GM23338 (cell line): ENCODE data around the gene PACSIN1. TPM values are rescaled to one million over a fixed set of nuclear protein-coding genes. Genes with fewer than 3 reads are reported as not detected.

Source experiments
- ATAC-seq: fragments of 200-7000 bp; cut with Tn5 transposase; 3 replicates; pipeline ENCODE4 v1.9.1; 2020
- DNase-seq: peaks from one replicate; pipeline ENCODE4 v3.0.0-alpha.2; 2015; ENCODE audit warnings: low spot score
- H2AFZ ChIP-seq: fragments of 200-600 bp; sonication (generic); 2 replicates; pipeline ENCODE4 v1.8.0; 2016; ENCODE audit warnings: antibody characterized with exemption, mild to moderate bottlenecking, moderate library complexity
- H3F3A ChIP-seq: fragments of 200-600 bp; sonication (generic); replicated peaks from 2 replicates; pipeline ENCODE4 v1.8.0; 2017; ENCODE audit warnings: antibody characterized with exemption, mixed run types, low read depth
- H3K27ac ChIP-seq: fragments of 200-600 bp; sonication (generic); 2 replicates; pipeline ENCODE4 v1.6.1; 2016; ENCODE audit warnings: low read depth
- H3K27me3 ChIP-seq: fragments of 200-600 bp; sonication (generic); 2 replicates; pipeline ENCODE4 v1.8.0; 2016; ENCODE audit warnings: mild to moderate bottlenecking, mixed run types, moderate library complexity; ENCODE audit not compliant: insufficient read depth
- H3K36me3 ChIP-seq: fragments of 200-600 bp; sonication (generic); 2 replicates; pipeline ENCODE4 v1.8.0; 2016; ENCODE audit warnings: mild to moderate bottlenecking; ENCODE audit not compliant: insufficient read depth
- H3K4me1 ChIP-seq: fragments of 200-600 bp; sonication (generic); 2 replicates; pipeline ENCODE4 v1.8.0; 2016; ENCODE audit warnings: mild to moderate bottlenecking, moderate library complexity; ENCODE audit not compliant: insufficient read depth
- H3K4me2 ChIP-seq: fragments of 200-600 bp; sonication (generic); 2 replicates; pipeline ENCODE4 v1.7.1; 2017; ENCODE audit warnings: mixed run types
- H3K4me3 ChIP-seq: fragments of 200-600 bp; sonication (generic); 2 replicates; pipeline ENCODE4 v1.6.1; 2016; ENCODE audit warnings: mixed run types
- H3K79me2 ChIP-seq: fragments of 200-600 bp; sonication (generic); replicated peaks from 2 replicates; pipeline ENCODE4 v1.8.0; 2017; ENCODE audit warnings: mild to moderate bottlenecking; ENCODE audit not compliant: insufficient read depth
- H3K9me2 ChIP-seq: fragments of 200-600 bp; sonication (generic); 2 replicates; pipeline ENCODE4 v1.8.0; 2017; ENCODE audit not compliant: insufficient read depth
- H4K20me1 ChIP-seq: fragments of 200-600 bp; sonication (generic); replicated peaks from 2 replicates; pipeline ENCODE4 v1.8.0; 2017; ENCODE audit warnings: mild to moderate bottlenecking; ENCODE audit not compliant: insufficient read depth
- H3K27ac Mint-ChIP-seq: 2 replicates; pipeline ENCODE4 v1.8.0; 2020; ENCODE audit warnings: inconsistent platforms, mild to moderate bottlenecking, moderate library complexity, mixed read lengths
- H3K27me3 Mint-ChIP-seq: 3 replicates; pipeline ENCODE4 v1.8.0; 2022; ENCODE audit warnings: low read depth, mild to moderate bottlenecking, moderate library complexity, mixed read lengths, inconsistent platforms; ENCODE audit not compliant: insufficient read depth, poor library complexity
- H3K36me3 Mint-ChIP-seq: 3 replicates; pipeline ENCODE4 v1.8.0; 2021; ENCODE audit warnings: low read depth, mild to moderate bottlenecking, inconsistent platforms, moderate library complexity, mixed read lengths
- H3K4me1 Mint-ChIP-seq: 3 replicates; pipeline ENCODE4 v1.8.0; 2020; ENCODE audit warnings: mild to moderate bottlenecking, inconsistent platforms, mixed read lengths
- H3K4me3 Mint-ChIP-seq: 3 replicates; pipeline ENCODE4 v1.8.0; 2021; ENCODE audit warnings: moderate library complexity, mild to moderate bottlenecking, inconsistent platforms, mixed read lengths
- H3K9me3 Mint-ChIP-seq: 3 replicates; pipeline ENCODE4 v1.8.0; 2020; ENCODE audit warnings: moderate library complexity, mild to moderate bottlenecking, inconsistent platforms, mixed read lengths
- CREB1 ChIP-seq: fragments of 250-450 bp; sonication (Bioruptor Pico); IDR thresholded peaks from 2 replicates; pipeline ENCODE4 v1.5.0; 2020; ENCODE audit warnings: low read depth, mild to moderate bottlenecking, moderate library complexity
- EZH2 ChIP-seq: fragments of 200-600 bp; sonication (generic); IDR thresholded peaks from one replicate; pipeline ENCODE4 v1.8.0; 2017; ENCODE audit warnings: antibody characterized with exemption, mild to moderate bottlenecking, low read depth; ENCODE audit not compliant: unreplicated experiment
- EZH2phosphoT487 ChIP-seq: fragments of 200-600 bp; sonication (generic); IDR thresholded peaks from one replicate; pipeline ENCODE4 v1.8.1; 2018; ENCODE audit warnings: antibody characterized with exemption; ENCODE audit not compliant: unreplicated experiment
- JUNB ChIP-seq: IDR thresholded peaks from one replicate; pipeline ENCODE4 v1.6.1; 2016; ENCODE audit warnings: antibody characterized with exemption; ENCODE audit not compliant: unreplicated experiment
- NANOG ChIP-seq: IDR thresholded peaks from 2 replicates; pipeline ENCODE4 v1.6.1; 2016; ENCODE audit warnings: antibody characterized with exemption, borderline replicate concordance
- POLR2AphosphoS5 ChIP-seq: IDR thresholded peaks from 2 replicates; pipeline ENCODE4 v1.6.1; 2016; ENCODE audit warnings: antibody characterized with exemption, low read depth
- STAT1 ChIP-seq: IDR thresholded peaks from one replicate; pipeline ENCODE4 v1.6.1; 2016; ENCODE audit warnings: antibody characterized with exemption; ENCODE audit not compliant: unreplicated experiment
- ZNF114 ChIP-seq: fragments of 250-450 bp; sonication (Bioruptor Pico); IDR thresholded peaks from 2 replicates; pipeline ENCODE4 v1.5.0; 2020; ENCODE audit warnings: mild to moderate bottlenecking, moderate library complexity
- ZNF331 ChIP-seq: fragments of 250-450 bp; sonication (Bioruptor Pico); IDR thresholded peaks from 2 replicates; pipeline ENCODE4 v1.5.0; 2020; ENCODE audit warnings: low read depth, mild to moderate bottlenecking, moderate library complexity
- polyA plus RNA-seq: library from polyadenylated mRNA; unstranded; fragments of >200 nt; fragmentation: Nextera tagmentation; extraction: Ambion mirVana; gene quantifications from 2 replicates; pipeline ENCODE4 v1.2.1, GENCODE V29; 2016
- total RNA-seq: library from RNA; depleted of rRNA; stranded (reverse); fragments of >200 nt; shearing (Covaris generic); gene quantifications from 2 replicates; pipeline ENCODE4 v1.2.3, GENCODE V29; 2014
- TF ChIP-seq, protein P1 (sequence below), 2 experiments: fragments of 200-600 bp in 1 of 2; sonication (generic) in 1 of 2; conservative IDR thresholded peaks; 2 replicates each; pipeline versions ENCODE4 v1.5.1 to v1.6.1; 2016 to 2017; ENCODE audit warnings: antibody characterized with exemption in 2 of 2, low read depth in 2 of 2, mild to moderate bottlenecking in 2 of 2, moderate library complexity in 1 of 2
- TF ChIP-seq, protein P2 (sequence below): IDR thresholded peaks from one replicate; pipeline ENCODE4 v1.6.1; 2018; ENCODE audit warnings: antibody characterized with exemption; ENCODE audit not compliant: unreplicated experiment
- TF ChIP-seq, protein P3 (sequence below): IDR thresholded peaks from 2 replicates; pipeline ENCODE4 v1.6.1; 2016; ENCODE audit warnings: antibody characterized with exemption
- TF ChIP-seq, protein P4 (sequence below): fragments of 250-450 bp; sonication (Bioruptor Pico); IDR thresholded peaks from 2 replicates; pipeline ENCODE4 v1.5.0; 2020; ENCODE audit warnings: mild to moderate bottlenecking, moderate library complexity

Gene PACSIN1
- total and polyA plus RNA-seq, 2 experiments from 2014 or later, result 5.2 to 8.7 TPM

DNA sequence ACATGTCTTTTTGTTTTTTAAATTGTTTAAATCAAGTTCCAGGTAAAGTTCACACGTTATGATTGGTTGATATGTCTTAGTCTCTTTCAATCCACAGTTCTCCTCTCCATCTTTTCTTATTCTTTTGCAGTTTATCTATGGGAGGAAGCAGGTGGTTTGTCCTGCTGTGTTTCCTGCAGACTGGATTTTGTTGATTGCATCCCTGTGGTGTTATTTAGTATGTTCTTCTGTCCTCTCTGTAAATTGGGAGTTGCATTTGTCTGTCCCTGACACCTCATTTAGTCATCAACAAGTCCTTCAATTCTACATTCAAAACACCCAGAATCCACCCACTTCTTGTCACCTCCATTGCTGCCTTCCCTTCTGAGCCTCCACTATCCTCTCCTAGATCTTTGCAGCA lies 8.1 kb downstream of the PACSIN1 start:
- Histone ChIP-seq H3K4me3 (no peak overlapping the region), H3F3A (no peaks in the 10 kb centered on the region), H3K27me3 (no peaks in the 10 kb centered on the region), H4K20me1 (no peaks in the 10 kb centered on the region), H3K79me2 (no peaks in the 10 kb centered on the region; the same call in 1 of the 2 replicates), H3K4me2 (no peak overlapping the region), H2AFZ (no peak overlapping the region), H3K27ac (no peak overlapping the region), H3K9me2 (no peaks in the 10 kb centered on the region), H3K36me3 (no peaks in the 10 kb centered on the region), H3K4me1 (no peaks in the 10 kb centered on the region; the same call in 1 of the 2 replicates)
- Mint-ChIP-seq H3K4me1 (peaks cover 3% of the 10 kb centered on the region), H3K27ac (no peak overlapping the region), H3K9me3 (peaks cover 10% of the 10 kb centered on the region), H3K4me3 (no peak overlapping the region), H3K36me3 (peaks cover 9% of the 10 kb centered on the region; the same call in 1 of the 3 replicates), H3K27me3 (peaks cover 7% of the 10 kb centered on the region)
- ATAC-seq, result no peak
- no peak for DNase-seq
- no peak for TF ChIP-seq ZNF114 (CRISPR knock-in tag)
- TF ChIP-seq EZH2, result no peak
- TF ChIP-seq, protein P1, sequence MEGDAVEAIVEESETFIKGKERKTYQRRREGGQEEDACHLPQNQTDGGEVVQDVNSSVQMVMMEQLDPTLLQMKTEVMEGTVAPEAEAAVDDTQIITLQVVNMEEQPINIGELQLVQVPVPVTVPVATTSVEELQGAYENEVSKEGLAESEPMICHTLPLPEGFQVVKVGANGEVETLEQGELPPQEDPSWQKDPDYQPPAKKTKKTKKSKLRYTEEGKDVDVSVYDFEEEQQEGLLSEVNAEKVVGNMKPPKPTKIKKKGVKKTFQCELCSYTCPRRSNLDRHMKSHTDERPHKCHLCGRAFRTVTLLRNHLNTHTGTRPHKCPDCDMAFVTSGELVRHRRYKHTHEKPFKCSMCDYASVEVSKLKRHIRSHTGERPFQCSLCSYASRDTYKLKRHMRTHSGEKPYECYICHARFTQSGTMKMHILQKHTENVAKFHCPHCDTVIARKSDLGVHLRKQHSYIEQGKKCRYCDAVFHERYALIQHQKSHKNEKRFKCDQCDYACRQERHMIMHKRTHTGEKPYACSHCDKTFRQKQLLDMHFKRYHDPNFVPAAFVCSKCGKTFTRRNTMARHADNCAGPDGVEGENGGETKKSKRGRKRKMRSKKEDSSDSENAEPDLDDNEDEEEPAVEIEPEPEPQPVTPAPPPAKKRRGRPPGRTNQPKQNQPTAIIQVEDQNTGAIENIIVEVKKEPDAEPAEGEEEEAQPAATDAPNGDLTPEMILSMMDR (conservative IDR thresholded peaks at IDR 0.05; ENCODE audit: low read depth in 2 of 2), result no peak
- TF ChIP-seq EZH2phosphoT487, result no peak
- no peak for TF ChIP-seq NANOG
- TF ChIP-seq, protein P2, sequence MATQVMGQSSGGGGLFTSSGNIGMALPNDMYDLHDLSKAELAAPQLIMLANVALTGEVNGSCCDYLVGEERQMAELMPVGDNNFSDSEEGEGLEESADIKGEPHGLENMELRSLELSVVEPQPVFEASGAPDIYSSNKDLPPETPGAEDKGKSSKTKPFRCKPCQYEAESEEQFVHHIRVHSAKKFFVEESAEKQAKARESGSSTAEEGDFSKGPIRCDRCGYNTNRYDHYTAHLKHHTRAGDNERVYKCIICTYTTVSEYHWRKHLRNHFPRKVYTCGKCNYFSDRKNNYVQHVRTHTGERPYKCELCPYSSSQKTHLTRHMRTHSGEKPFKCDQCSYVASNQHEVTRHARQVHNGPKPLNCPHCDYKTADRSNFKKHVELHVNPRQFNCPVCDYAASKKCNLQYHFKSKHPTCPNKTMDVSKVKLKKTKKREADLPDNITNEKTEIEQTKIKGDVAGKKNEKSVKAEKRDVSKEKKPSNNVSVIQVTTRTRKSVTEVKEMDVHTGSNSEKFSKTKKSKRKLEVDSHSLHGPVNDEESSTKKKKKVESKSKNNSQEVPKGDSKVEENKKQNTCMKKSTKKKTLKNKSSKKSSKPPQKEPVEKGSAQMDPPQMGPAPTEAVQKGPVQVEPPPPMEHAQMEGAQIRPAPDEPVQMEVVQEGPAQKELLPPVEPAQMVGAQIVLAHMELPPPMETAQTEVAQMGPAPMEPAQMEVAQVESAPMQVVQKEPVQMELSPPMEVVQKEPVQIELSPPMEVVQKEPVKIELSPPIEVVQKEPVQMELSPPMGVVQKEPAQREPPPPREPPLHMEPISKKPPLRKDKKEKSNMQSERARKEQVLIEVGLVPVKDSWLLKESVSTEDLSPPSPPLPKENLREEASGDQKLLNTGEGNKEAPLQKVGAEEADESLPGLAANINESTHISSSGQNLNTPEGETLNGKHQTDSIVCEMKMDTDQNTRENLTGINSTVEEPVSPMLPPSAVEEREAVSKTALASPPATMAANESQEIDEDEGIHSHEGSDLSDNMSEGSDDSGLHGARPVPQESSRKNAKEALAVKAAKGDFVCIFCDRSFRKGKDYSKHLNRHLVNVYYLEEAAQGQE, result no peak
- no peak for TF ChIP-seq CREB1 (CRISPR knock-in tag)
- no peak for TF ChIP-seq STAT1
- no peak for TF ChIP-seq JUNB
- TF ChIP-seq POLR2AphosphoS5, result no peak
- TF ChIP-seq, protein P3, sequence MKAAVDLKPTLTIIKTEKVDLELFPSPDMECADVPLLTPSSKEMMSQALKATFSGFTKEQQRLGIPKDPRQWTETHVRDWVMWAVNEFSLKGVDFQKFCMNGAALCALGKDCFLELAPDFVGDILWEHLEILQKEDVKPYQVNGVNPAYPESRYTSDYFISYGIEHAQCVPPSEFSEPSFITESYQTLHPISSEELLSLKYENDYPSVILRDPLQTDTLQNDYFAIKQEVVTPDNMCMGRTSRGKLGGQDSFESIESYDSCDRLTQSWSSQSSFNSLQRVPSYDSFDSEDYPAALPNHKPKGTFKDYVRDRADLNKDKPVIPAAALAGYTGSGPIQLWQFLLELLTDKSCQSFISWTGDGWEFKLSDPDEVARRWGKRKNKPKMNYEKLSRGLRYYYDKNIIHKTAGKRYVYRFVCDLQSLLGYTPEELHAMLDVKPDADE, result no peak
- no peak for TF ChIP-seq ZNF331 (CRISPR knock-in tag)
- TF ChIP-seq, protein P4, sequence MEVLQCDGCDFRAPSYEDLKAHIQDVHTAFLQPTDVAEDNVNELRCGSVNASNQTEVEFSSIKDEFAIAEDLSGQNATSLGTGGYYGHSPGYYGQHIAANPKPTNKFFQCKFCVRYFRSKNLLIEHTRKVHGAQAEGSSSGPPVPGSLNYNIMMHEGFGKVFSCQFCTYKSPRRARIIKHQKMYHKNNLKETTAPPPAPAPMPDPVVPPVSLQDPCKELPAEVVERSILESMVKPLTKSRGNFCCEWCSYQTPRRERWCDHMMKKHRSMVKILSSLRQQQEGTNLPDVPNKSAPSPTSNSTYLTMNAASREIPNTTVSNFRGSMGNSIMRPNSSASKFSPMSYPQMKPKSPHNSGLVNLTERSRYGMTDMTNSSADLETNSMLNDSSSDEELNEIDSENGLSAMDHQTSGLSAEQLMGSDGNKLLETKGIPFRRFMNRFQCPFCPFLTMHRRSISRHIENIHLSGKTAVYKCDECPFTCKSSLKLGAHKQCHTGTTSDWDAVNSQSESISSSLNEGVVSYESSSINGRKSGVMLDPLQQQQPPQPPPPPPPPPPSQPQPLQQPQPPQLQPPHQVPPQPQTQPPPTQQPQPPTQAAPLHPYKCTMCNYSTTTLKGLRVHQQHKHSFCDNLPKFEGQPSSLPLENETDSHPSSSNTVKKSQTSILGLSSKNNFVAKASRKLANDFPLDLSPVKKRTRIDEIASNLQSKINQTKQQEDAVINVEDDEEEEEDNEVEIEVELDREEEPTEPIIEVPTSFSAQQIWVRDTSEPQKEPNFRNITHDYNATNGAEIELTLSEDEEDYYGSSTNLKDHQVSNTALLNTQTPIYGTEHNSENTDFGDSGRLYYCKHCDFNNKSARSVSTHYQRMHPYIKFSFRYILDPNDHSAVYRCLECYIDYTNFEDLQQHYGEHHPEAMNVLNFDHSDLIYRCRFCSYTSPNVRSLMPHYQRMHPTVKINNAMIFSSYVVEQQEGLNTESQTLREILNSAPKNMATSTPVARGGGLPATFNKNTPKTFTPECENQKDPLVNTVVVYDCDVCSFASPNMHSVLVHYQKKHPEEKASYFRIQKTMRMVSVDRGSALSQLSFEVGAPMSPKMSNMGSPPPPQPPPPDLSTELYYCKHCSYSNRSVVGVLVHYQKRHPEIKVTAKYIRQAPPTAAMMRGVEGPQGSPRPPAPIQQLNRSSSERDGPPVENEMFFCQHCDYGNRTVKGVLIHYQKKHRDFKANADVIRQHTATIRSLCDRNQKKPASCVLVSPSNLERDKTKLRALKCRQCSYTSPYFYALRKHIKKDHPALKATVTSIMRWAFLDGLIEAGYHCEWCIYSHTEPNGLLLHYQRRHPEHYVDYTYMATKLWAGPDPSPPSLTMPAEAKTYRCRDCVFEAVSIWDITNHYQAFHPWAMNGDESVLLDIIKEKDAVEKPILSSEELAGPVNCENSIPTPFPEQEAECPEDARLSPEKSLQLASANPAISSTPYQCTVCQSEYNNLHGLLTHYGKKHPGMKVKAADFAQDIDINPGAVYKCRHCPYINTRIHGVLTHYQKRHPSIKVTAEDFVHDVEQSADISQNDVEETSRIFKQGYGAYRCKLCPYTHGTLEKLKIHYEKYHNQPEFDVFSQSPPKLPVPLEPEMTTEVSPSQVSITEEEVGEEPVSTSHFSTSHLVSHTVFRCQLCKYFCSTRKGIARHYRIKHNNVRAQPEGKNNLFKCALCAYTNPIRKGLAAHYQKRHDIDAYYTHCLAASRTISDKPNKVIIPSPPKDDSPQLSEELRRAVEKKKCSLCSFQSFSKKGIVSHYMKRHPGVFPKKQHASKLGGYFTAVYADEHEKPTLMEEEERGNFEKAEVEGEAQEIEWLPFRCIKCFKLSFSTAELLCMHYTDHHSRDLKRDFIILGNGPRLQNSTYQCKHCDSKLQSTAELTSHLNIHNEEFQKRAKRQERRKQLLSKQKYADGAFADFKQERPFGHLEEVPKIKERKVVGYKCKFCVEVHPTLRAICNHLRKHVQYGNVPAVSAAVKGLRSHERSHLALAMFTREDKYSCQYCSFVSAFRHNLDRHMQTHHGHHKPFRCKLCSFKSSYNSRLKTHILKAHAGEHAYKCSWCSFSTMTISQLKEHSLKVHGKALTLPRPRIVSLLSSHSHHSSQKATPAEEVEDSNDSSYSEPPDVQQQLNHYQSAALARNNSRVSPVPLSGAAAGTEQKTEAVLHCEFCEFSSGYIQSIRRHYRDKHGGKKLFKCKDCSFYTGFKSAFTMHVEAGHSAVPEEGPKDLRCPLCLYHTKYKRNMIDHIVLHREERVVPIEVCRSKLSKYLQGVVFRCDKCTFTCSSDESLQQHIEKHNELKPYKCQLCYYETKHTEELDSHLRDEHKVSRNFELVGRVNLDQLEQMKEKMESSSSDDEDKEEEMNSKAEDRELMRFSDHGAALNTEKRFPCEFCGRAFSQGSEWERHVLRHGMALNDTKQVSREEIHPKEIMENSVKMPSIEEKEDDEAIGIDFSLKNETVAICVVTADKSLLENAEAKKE (CRISPR knock-in tag), result no peak
